Trophoblast cell (in vitro differentiated cells and primary cell): ENCODE data around the gene SLC17A3.

Source experiments
- DNase-seq, 2 donors: peaks; one replicate each; pipeline ENCODE4 v3.0.0-alpha.2; 2016
- H2AFZ ChIP-seq: 2 replicates; pipeline ENCODE4 v1.6.1; 2013; ENCODE audit warnings: low read length, moderate library complexity, mild to moderate bottlenecking; ENCODE audit not compliant: insufficient read depth, poor library complexity
- H2AK5ac ChIP-seq: 2 replicates; pipeline ENCODE4 v1.6.1; 2013; ENCODE audit warnings: mild to moderate bottlenecking, low read length
- H2BK120ac ChIP-seq: 2 replicates; pipeline ENCODE4 v1.6.1; 2013; ENCODE audit warnings: low read length, mild to moderate bottlenecking, moderate library complexity; ENCODE audit not compliant: insufficient read depth, poor library complexity
- H2BK12ac ChIP-seq: 2 replicates; pipeline ENCODE4 v1.6.1; 2013; ENCODE audit warnings: mild to moderate bottlenecking, low read length, moderate library complexity
- H2BK5ac ChIP-seq: 2 replicates; pipeline ENCODE4 v1.6.1; 2013; ENCODE audit warnings: low read length, low read depth, moderate library complexity, mild to moderate bottlenecking; ENCODE audit not compliant: poor library complexity
- H3K14ac ChIP-seq: 2 replicates; pipeline ENCODE4 v1.6.1; 2013; ENCODE audit warnings: mild to moderate bottlenecking, low read length
- H3K18ac ChIP-seq: 2 replicates; pipeline ENCODE4 v1.6.1; 2013; ENCODE audit warnings: mild to moderate bottlenecking, low read length
- H3K23ac ChIP-seq: 2 replicates; pipeline ENCODE4 v1.6.1; 2013; ENCODE audit warnings: low read length
- H3K27ac ChIP-seq: 2 replicates; pipeline ENCODE4 v1.5.1; 2013; ENCODE audit warnings: low read depth, mild to moderate bottlenecking, inconsistent platforms, low read length, moderate library complexity
- H3K27me3 ChIP-seq: 2 replicates; pipeline ENCODE4 v1.6.1; 2013; ENCODE audit warnings: inconsistent platforms, mild to moderate bottlenecking, low read length, moderate library complexity; ENCODE audit not compliant: insufficient read depth
- H3K36me3 ChIP-seq, 2 experiments: 1 replicate in 1 of 2; 2 replicates in 1 of 2; pipeline ENCODE4 v1.6.1; 2013; ENCODE audit warnings: low read length in 2 of 2, mild to moderate bottlenecking in 2 of 2, moderate library complexity in 1 of 2; ENCODE audit not compliant: insufficient read depth in 2 of 2, control insufficient read depth in 1 of 2
- H3K4ac ChIP-seq: 2 replicates; pipeline ENCODE4 v1.6.1; 2013; ENCODE audit warnings: low read depth, mild to moderate bottlenecking, low read length, moderate library complexity
- H3K4me1 ChIP-seq, 2 experiments: 1 replicate in 1 of 2; 2 replicates in 1 of 2; pipeline ENCODE4 v1.6.1; 2013; ENCODE audit warnings: low read length in 2 of 2, mild to moderate bottlenecking in 2 of 2, moderate library complexity in 1 of 2; ENCODE audit not compliant: insufficient read depth in 2 of 2, control insufficient read depth in 1 of 2
- H3K4me2 ChIP-seq: 2 replicates; pipeline ENCODE4 v1.6.1; 2013; ENCODE audit warnings: inconsistent platforms, mild to moderate bottlenecking, low read length, moderate library complexity
- H3K4me3 ChIP-seq: 2 replicates; pipeline ENCODE4 v1.5.1; 2013; ENCODE audit warnings: mild to moderate bottlenecking, low read depth, low read length, inconsistent platforms
- H3K79me1 ChIP-seq: one replicate; pipeline ENCODE4 v1.6.1; 2013; ENCODE audit warnings: low read length
- H3K79me2 ChIP-seq: 2 replicates; pipeline ENCODE4 v1.6.1; 2013; ENCODE audit warnings: low read length, mild to moderate bottlenecking; ENCODE audit not compliant: control insufficient read depth, insufficient read depth, poor library complexity
- H3K9ac ChIP-seq: 2 replicates; pipeline ENCODE4 v1.6.1; 2013; ENCODE audit warnings: mild to moderate bottlenecking, low read length
- H3K9me3 ChIP-seq: 2 replicates; pipeline ENCODE4 v1.6.1; 2013; ENCODE audit warnings: low read depth, mild to moderate bottlenecking, control low read depth, inconsistent platforms, low read length; ENCODE audit not compliant: insufficient read depth
- H4K12ac ChIP-seq: 2 replicates; pipeline ENCODE4 v1.6.1; 2013; ENCODE audit warnings: low read depth, mild to moderate bottlenecking, low read length, moderate library complexity
- H4K8ac ChIP-seq: 2 replicates; pipeline ENCODE4 v1.6.1; 2013; ENCODE audit warnings: low read depth, mild to moderate bottlenecking, low read length, moderate library complexity
- H4K91ac ChIP-seq: one replicate; pipeline ENCODE4 v1.6.1; 2013; ENCODE audit warnings: low read depth, mild to moderate bottlenecking, low read length, moderate library complexity
- WGBS: extraction: QIAGEN DNeasy Blood & Tissue Kit; methylation state at CpG from one replicate; pipeline ENCODE4 v1.1.7; 2013; ENCODE audit warnings: missing lambda C conversion rate; ENCODE audit not compliant: insufficient read length, insufficient coverage; ENCODE audit errors: extremely low coverage; 5-methylcytosine and 5-hydroxymethylcytosine counted together

The SLC17A3 gene

DNA sequence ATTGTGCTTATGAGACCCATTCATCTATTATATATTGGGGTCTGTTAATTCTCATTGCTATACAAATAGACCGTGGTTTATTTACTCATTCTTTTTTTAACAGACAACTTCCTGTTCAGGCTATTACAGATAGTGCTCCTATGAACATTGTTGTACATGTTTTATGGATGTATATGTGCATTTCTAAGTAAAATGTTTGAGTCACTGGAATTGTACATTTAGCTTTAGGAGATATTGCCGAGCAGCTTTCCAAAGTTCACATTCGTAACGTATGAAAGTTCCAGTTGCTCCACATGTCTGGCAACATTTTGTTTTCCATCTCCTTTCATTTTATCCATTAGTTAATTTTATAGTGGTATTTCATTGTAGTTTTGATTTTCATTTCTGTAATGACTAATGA, 37.3 kb upstream of the SLC17A3 start:
- Histone ChIP-seq H3K4me3 (no peak overlapping the region), H3K27me3 (no peaks in the 10 kb centered on the region), H3K4ac (no peak overlapping the region), H4K8ac (no peak overlapping the region), H3K4me2 (no peak overlapping the region), H3K9me3 (no peaks in the 10 kb centered on the region), H3K14ac (no peak overlapping the region), H3K36me3 (no peaks in the 10 kb centered on the region), H4K12ac (no peak overlapping the region), H2AK5ac (no peak overlapping the region), H4K91ac (no peak overlapping the region), H3K27ac (no peak overlapping the region), H3K79me2 (no peaks in the 10 kb centered on the region), H3K9ac (no peak overlapping the region), H3K4me1 (no peaks in the 10 kb centered on the region), H3K18ac (no peak overlapping the region), H2BK5ac (no peak overlapping the region), H2BK120ac (no peak overlapping the region), H2BK12ac (no peak overlapping the region), H3K79me1 (no peaks in the 10 kb centered on the region), H2AFZ (no peak overlapping the region), H3K23ac (no peak overlapping the region)
- DNase-seq, result no peak
- no CpG with 5 or more reads among the region's 4 CpGs for WGBS

GRCh38 chr6:25907475-25908014, 33.5 kb upstream of the SLC17A3 start:
- Histone ChIP-seq H3K23ac (no peak overlapping the region), H3K14ac (no peak overlapping the region), H3K4me3 (no peak overlapping the region), H2BK12ac (no peak overlapping the region), H3K4me1 (no peaks in the 10 kb centered on the region), H4K8ac (no peak overlapping the region), H3K9ac (no peak overlapping the region), H3K4me2 (no peak overlapping the region), H3K4ac (no peak overlapping the region), H3K9me3 (no peaks in the 10 kb centered on the region), H3K27ac (no peak overlapping the region), H2AFZ (no peak overlapping the region), H3K79me2 (no peaks in the 10 kb centered on the region), H3K27me3 (no peaks in the 10 kb centered on the region), H3K36me3 (no peaks in the 10 kb centered on the region), H4K91ac (no peak overlapping the region), H2AK5ac (no peak overlapping the region), H2BK5ac (no peak overlapping the region), H3K79me1 (no peaks in the 10 kb centered on the region), H2BK120ac (no peak overlapping the region), H3K18ac (no peak overlapping the region), H4K12ac (no peak overlapping the region)
- no CpG with 5 or more reads among the region's 1 CpG for WGBS
- no peak for DNase-seq

DNA sequence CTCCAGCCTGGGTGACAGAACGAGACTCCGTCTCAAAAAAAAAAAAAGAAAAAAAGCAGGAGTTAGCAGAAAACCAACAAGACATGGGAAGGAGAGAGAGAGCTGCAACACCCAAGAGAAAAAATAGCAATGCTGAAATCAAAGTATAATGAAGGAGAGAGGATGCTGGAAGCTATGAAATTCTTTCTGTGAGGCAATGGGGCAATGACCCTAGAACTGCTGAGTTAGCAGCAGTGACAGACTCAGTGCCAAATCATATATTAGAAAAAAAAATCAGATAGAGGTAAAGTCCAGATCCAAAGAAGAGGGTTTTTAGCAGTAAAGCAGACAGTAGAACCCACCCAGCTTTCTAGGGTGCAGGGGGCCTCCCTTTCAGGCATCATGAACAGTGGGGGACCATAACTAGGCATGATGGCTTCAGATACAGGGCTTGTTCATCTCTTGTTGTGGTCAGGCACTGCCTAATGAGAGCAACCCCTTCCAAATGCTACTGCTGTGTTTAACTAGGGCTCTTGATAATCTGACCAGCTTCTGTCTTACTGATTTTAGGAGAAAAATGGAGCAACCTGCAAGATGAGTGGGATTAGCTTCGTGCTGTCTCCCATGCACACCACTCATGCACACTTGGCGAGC, 29.5 kb upstream of the SLC17A3 start:
- H3K18ac ChIP-seq, result no peak overlapping the region
- no peaks in the 10 kb centered on the region for H3K79me2 ChIP-seq
- DNase-seq, result no peak
- no peak overlapping the region for H2BK5ac ChIP-seq
- WGBS, result no CpG with 5 or more reads among the region's 4 CpGs
- H3K23ac ChIP-seq, result no peak overlapping the region
- H3K4me1 ChIP-seq, result peaks cover 0 to 1% of the 10 kb centered on the region in 2 experiments
- H3K36me3 ChIP-seq, result no peaks in the 10 kb centered on the region
- H4K91ac ChIP-seq, result no peak overlapping the region
- H3K27me3 ChIP-seq, result no peaks in the 10 kb centered on the region
- H3K14ac ChIP-seq, result no peak overlapping the region
- no peak overlapping the region for H2AFZ ChIP-seq
- H2BK12ac ChIP-seq, result no peak overlapping the region
- no peak overlapping the region for H3K27ac ChIP-seq
- H3K9ac ChIP-seq, result no peak overlapping the region
- H3K79me1 ChIP-seq, result no peaks in the 10 kb centered on the region
- no peak overlapping the region for H4K12ac ChIP-seq
- no peak overlapping the region for H3K4me2 ChIP-seq
- no peak overlapping the region for H3K4ac ChIP-seq
- H2AK5ac ChIP-seq, result no peak overlapping the region
- no peak overlapping the region for H2BK120ac ChIP-seq
- H3K4me3 ChIP-seq, result no peak overlapping the region
- H4K8ac ChIP-seq, result no peak overlapping the region
- H3K9me3 ChIP-seq, result no peaks in the 10 kb centered on the region

- no peak overlapping the region for H2AK5ac ChIP-seq
- no peaks in the 10 kb centered on the region for H3K79me2 ChIP-seq
- no peak overlapping the region for H3K23ac ChIP-seq
- no peaks in the 10 kb centered on the region for H3K27me3 ChIP-seq
- no peak overlapping the region for H2AFZ ChIP-seq
- no peaks in the 10 kb centered on the region for H3K9me3 ChIP-seq
- no peak overlapping the region for H4K12ac ChIP-seq
- no peak overlapping the region for H3K27ac ChIP-seq
- no CpG with 5 or more reads among the region's 1 CpG for WGBS
- H2BK120ac ChIP-seq, result no peak overlapping the region
- no peak for DNase-seq
- H4K8ac ChIP-seq, result no peak overlapping the region
- H3K18ac ChIP-seq, result no peak overlapping the region
- no peak overlapping the region for H2BK5ac ChIP-seq
- no peak overlapping the region for H3K4me2 ChIP-seq
- no peak overlapping the region for H3K14ac ChIP-seq
- H3K4ac ChIP-seq, result no peak overlapping the region
- no peak overlapping the region for H2BK12ac ChIP-seq
- no peaks in the 10 kb centered on the region for H3K79me1 ChIP-seq
- no peaks in the 10 kb centered on the region for H3K36me3 ChIP-seq
- no peak overlapping the region for H3K4me3 ChIP-seq
- H3K9ac ChIP-seq, result no peak overlapping the region
- H4K91ac ChIP-seq, result no peak overlapping the region
- peaks cover 0 to 2% of the 10 kb centered on the region in 2 experiments for H3K4me1 ChIP-seq
These were observed 28.0 kb upstream of the SLC17A3 start for GRCh38 chr6:25902071-25902470.
